Hypothalamus (tissue), 51 donors: ENCODE measurements around the gene RASGEF1C.
"Not testable (repeated sequence)": the region's sequence is repeated elsewhere in the genome, so short reads cannot be mapped to it uniquely, and the experiment has no call there.

Experiments used
- DNase-seq, 51 donors: peaks; one replicate each; lab custom pipeline; 2025; lab: John Stamatoyannopoulos, UW

Gene RASGEF1C

DNA sequence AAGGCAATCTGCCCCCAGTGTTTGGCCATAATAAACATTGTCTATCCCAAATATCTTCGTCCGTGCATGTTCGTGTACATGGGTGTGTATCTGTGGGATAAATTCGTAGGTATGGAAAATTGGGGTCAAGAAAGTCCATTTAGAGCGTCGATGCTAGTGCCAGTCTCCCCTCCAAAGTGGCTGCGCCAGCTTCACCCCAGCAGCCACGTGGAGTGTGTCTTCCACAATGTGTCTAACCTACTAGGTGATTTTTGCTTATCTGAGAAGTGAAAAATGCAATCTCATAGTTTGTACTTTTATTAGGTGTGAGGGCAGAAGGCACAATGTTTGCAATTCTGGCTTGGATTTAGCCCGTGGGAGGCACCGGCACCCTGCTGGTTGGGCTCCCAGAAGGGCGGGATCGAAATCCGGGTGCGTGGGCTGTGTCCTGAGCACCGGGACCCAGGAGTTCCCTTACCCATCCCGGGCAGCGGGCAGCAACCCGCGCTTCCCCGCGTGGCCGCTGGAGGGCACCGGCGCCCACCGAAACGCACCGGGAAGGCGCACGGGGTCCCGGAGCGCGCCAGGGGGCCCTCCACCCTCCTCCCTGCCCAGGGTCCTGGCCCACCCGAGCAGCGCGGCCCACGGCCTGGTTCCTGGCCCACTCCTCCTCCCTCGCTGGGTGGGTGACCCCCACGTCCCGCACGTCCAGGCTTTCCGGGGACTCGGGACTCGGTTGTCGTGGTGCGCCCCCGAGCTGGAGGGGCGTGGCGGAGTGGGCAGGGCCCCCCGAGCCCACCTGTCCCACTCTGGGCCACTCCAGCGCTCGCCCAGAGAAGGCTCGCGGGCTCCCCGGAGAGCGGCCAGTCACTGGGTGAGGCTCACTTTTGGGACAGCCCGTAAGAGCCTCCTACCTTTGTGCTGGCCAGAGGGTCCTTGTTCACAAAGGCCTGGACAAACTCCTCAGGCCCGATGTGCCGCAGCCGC lies 82.0 kb downstream of the RASGEF1C start:
- DNase-seq, result peak in 17 of 51 donors; percentile 4 to 68 (median 31)

GRCh38 chr5:180126156-180126555 lies 82.9 kb downstream of the RASGEF1C start:
- DNase-seq, result not testable (repeated sequence)

DNA sequence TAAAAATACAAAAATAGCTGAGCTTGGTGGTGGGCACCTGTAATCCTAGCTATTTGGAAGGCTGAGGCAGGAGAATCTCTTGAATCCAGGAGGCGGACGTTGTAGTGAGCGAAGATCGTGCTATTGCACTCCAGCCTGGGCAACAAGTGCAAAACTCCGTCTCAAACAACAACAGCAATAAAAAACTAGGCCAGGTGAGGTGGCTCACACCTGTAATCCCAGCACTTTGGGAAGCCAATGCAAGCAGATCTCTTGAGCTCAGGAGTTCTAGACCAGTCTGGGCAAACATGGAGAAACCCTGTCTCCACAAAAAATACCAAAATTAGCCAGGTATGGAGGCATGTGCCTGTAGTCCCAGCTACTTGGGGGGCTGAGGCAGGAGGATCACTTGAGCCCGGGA lies 84.3 kb downstream of the RASGEF1C start:
- not testable (repeated sequence) for DNase-seq

DNA sequence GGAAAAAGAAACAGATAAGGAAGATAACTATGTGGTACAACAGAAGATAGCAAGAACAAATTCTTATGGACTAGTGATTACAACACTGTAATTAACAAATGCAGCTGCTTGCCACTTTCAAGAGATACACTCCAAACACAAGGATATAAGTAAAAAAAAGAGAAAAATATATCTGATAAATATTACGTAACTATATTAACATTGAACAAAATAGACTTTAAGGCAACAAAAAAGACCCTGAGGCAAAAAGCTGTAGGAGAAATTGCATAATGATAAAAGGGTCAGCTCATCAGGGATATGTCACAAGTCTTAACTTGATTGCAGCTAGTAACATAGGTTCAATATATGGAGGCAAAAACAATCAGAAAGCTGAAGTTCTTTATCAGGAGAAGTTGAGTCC lies 86.1 kb downstream of the RASGEF1C start:
- DNase-seq, result no peak

DNA sequence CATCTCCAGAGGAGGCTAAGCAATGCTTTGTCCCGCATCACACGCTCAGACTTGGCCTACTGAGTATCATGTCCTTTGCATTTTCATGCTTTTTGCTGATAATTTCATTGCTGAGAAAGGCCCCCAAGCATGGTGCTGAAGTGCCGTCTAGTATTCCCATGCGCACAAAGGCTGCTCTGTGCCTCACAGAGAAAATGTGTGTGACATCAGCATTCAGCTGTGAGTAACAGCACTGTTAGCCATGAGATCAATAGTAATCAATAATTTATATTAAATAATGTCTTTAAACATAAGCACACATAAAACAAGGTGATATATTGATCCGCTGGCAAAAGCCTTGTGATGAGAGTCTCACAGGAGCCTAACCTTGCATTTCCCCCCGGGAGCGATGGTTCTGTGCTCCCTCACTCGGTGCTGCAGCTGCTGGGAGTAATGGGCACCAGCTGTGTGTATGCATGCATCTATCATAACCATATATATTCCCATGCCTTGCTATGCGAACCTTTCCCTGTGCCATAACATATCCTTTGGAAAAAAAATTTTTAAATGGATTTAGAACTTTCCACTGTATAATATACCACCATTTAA lies 87.1 kb downstream of the RASGEF1C start:
- no peak for DNase-seq

GRCh38 chr5:180120237-180121101 lies 88.5 kb downstream of the RASGEF1C start:
- no peak for DNase-seq

GRCh38 chr5:180119903-180120236 lies 89.1 kb downstream of the RASGEF1C start:
- DNase-seq, result no peak

DNA sequence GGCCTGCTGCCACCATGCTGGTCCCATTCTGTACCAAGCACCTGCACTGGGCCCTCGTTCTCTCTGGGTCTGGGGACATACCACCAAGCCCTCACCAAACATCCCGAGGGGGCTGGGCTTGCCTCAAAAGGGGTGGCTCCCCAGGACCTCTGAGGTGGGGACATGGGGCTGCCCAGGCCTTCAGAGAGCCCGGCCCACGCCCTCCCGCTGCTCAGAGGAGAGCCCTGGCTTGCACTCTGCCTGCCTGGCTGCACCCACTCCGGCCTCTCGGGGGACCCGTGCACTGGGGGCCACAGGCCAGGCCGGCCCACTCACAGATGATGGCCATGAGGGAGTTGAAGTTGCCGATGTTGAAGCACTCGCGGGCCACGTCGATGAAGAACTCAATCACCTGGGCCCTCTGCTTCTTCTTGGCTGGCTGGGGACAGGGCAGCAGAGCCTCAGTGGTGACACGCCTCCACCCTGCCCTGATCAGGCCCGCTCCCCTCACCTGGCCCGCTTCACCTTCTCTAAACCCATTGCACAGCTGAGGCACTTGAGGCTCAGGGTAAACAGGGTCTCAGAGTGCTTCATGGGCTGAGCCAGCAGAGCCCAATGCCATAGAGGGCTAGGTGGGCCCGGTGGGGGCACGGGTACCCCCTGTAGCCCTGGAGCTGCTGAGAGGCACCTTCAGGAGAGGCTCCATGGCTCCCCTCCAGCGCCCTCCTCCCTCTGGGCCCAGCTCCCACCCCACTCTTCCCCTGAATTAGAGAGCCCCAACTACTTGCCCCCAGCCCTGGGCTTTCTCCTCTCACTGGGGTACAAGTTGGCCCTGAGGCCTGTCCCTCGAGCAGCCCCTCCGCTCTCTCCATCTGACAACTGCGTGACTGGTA lies 89.7 kb downstream of the RASGEF1C start:
- no peak for DNase-seq

- DNase-seq, result no peak
Measured at GRCh38 chr5:180118391-180118791, 90.6 kb downstream of the RASGEF1C start.

DNA sequence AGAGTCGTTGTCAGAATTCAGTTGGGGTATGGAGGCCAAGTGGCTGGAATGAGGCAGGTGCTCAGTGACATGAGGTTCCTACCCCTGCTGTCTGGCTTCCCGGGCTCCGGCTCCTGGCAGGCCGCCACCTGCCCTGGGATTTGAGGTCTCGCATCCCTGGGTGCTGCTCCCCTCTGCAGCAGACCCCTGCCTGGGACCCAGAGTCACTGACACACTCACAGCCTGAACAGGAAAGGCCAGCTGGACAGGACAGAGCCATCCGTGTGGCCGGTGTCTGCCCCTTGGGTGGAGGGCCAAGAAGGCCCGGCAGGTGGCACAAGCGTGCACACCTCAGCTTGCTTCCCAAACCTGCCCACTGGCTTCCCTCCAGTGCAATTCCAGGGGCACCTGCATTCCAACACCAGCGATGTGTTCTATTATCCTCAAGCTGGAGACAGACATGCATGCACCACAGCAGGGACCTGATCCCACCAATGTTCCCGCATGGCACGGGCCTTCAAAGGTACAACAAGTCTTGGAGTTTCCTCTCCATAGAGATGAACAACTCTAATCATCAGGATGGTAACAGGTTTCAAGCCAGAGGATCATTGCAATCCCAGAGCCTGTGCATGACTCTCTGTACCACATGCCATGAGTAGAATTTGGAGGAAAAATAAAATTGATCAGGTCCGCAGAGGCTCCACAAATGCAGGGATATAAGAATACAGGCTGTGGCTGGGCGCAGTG lies 91.8 kb downstream of the RASGEF1C start:
- DNase-seq, result no peak

DNA sequence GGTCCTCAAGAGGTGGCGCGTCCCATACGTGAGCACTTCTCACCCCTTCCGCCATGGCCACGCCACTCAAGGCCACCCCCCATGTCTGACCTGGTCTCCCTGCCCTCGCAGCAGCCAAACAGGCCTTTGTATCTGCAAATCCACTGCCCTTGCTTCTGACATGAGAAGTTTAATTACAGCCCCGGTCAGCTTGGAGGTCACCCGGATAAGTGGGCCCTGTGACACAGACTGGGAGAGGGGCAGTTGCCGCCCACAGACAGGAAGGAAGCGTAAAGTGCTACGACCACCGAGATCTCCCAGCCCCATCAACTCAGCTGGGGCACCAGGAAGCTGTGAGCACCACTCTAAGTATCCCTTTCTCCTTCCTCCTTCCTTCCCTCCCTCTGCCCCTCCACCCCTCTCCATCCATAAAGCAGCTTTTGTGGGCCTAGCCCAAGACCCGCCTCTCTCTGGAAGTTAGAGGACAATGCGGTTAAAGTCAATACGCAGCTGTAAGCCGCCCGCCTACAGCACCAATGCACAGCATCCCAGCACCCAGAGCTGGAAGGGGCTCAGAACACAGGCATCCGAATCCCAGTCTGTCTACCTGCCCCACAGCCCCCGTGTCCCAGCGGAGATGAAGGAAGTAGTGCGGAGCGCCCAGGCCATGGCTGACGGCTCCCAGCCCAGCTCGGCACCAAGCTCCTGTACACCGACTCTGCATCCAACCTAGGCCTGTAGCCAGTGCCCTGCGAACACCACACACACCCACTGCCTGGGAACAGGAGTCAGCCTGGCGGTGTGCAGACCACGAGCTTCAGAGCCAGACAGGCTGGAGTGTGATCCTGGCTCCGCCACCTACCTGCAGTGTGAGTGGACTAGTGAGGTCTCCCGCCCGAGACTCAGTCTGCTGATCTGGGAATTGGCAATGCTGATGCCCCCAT lies 92.7 kb downstream of the RASGEF1C start:
- no peak for DNase-seq

- no peak for DNase-seq
Measured at GRCh38 chr5:180115326-180116076, 93.5 kb downstream of the RASGEF1C start.

DNA sequence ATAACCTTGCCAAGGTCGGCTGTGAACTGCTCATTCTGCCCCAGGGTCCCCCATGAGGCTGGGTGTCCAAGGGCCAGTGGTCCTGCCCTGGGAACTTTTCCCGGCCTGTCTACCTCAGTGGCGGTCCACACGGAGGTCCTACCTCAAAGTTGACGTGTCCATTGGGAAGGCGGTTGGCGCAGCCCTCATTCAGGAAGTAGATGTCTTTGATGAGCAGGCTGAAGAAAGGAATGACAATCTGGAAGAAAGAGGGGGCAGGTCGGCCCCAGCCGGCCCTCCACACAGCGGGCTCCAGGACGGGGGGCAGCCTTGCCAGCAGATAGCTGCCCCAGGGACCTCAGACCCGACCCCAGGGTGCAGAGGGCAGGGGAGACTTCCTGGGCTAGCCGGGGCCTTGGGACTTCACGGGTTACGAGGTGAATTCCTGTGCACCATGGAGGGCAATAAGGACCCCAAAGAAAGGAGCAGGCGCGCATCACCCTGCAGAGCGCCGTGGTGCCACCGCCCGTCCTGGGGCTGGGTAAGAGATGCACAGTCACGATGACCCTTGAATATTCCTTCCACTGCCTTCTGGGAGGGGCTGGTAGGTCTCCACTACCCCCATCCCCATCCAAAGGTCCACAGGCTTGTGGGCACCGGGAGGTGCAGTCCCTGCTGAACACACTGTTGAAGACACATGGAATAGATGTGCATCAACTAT lies 94.6 kb downstream of the RASGEF1C start:
- no peak for DNase-seq

GRCh38 chr5:180113660-180114303 lies 95.2 kb downstream of the RASGEF1C start:
- DNase-seq, result no peak

- no peak for DNase-seq
Measured at GRCh38 chr5:180112181-180112861, 96.7 kb downstream of the RASGEF1C start.
